HCT116 (cell line): ENCODE measurements around the gene HNRNPUL2. TPM values are rescaled to one million over a fixed set of nuclear protein-coding genes. Genes with fewer than 3 reads are reported as not detected.
A peak's percentile ranks its signal among the peaks of the same experiment; 100 is the strongest.

ENCODE experiments used
- ATAC-seq: fragments of 200-7000 bp; cut with Tn5 transposase; 2 replicates; pipeline ENCODE4 v1.9.1; 2020; ENCODE audit warnings: mild to moderate bottlenecking, moderate library complexity
- BruUV-seq: library from RNA; stranded (reverse); fragments of 400-500 nt; replicated peaks from 2 replicates; lab custom pipeline; 2021; lab: Mats Ljungman, UMichigan
- CTCF ChIA-PET: fragments of 300-600 bp; sonication (Branson Sonifier 250); formaldehyde crosslinking; loops from one replicate; lab custom pipeline; 2021; ENCODE audit warnings: antibody characterized with exemption; lab: Charles Lee
- POLR2A ChIA-PET: fragments of 300-600, 350-600 bp; sonication (Branson Sonifier 250); formaldehyde crosslinking; loops from one replicate; lab custom pipeline; 2021; ENCODE audit warnings: antibody characterized with exemption; lab: Charles Lee
- RAD21 ChIA-PET, 2 experiments: fragments of 300-600 bp; sonication (Branson Sonifier 250); formaldehyde crosslinking; loops; one replicate each; lab custom pipeline; 2023; ENCODE audit warnings: low total read pairs in 2 of 2; ENCODE audit not compliant: uncharacterized antibody in 2 of 2, unreplicated experiment in 2 of 2, low non-redundant PET in 1 of 2; lab: Charles Lee
- DNase-seq: peaks from one replicate; pipeline ENCODE4 v3.0.0-alpha.2; 2010; ENCODE audit warnings: low read depth, low spot score
- H2AFZ ChIP-seq: fragments of 200-600 bp; shearing (Covaris generic), sonication (generic); 2 replicates; pipeline ENCODE4 v1.6.1; 2017; ENCODE audit warnings: low read depth, mixed run types, mixed read lengths, antibody characterized with exemption, low read length; ENCODE audit not compliant: poor library complexity, severe bottlenecking
- H3K27ac ChIP-seq: 2 replicates; pipeline ENCODE4 v1.5.1; 2012; ENCODE audit warnings: low read depth, low read length
- H3K27me3 ChIP-seq: fragments of 200-600 bp; sonication (generic); 2 replicates; pipeline ENCODE4 v1.6.1; 2016; ENCODE audit warnings: mixed run types, low read length, mixed read lengths; ENCODE audit not compliant: insufficient read depth
- H3K36me3 ChIP-seq, 2 experiments: fragments of 200-500 bp in 1 of 2; fragments of 200-600 bp in 1 of 2; sonication (Bioruptor generic) in 1 of 2; sonication (generic) in 1 of 2; 2 replicates each; pipeline versions ENCODE4 v1.5.1 to v1.6.1; 2014 to 2016; ENCODE audit warnings: low read length in 2 of 2, inconsistent platforms in 1 of 2, mixed read lengths in 1 of 2, mixed run types in 1 of 2; ENCODE audit not compliant: insufficient read depth in 2 of 2, control insufficient read depth in 1 of 2
- H3K4me1 ChIP-seq, 2 experiments: fragments of 200-600 bp in 1 of 2; sonication (generic) in 1 of 2; 2 replicates each; pipeline versions ENCODE4 v1.5.1 to v1.6.1; 2012 to 2017; ENCODE audit warnings: low read length in 2 of 2, inconsistent platforms in 1 of 2, mild to moderate bottlenecking in 1 of 2, mixed read lengths in 1 of 2, mixed run types in 1 of 2, moderate library complexity in 1 of 2; ENCODE audit not compliant: insufficient read depth in 2 of 2, control insufficient read depth in 1 of 2
- H3K4me2 ChIP-seq: fragments of 200-600 bp; sonication (generic); 2 replicates; pipeline ENCODE4 v1.6.1; 2017; ENCODE audit warnings: mixed run types, low read length, mixed read lengths
- H3K4me3 ChIP-seq, 2 experiments: fragments of 200-600 bp in 1 of 2; sonication (generic) in 1 of 2; replicated peaks in 1 of 2; 2 replicates each; pipeline ENCODE4 v1.5.1; 2011 to 2016; ENCODE audit warnings: low read length in 2 of 2, control low read depth in 1 of 2, low read depth in 1 of 2, mild to moderate bottlenecking in 1 of 2, mixed read lengths in 1 of 2, mixed run types in 1 of 2
- H3K79me2 ChIP-seq: fragments of 200-600 bp; sonication (generic); 2 replicates; pipeline ENCODE4 v1.6.1; 2017; ENCODE audit warnings: mild to moderate bottlenecking, mixed run types, low read length, moderate library complexity, mixed read lengths; ENCODE audit not compliant: insufficient read depth
- H3K9ac ChIP-seq: fragments of 200-600 bp; sonication (generic); 2 replicates; pipeline ENCODE4 v1.6.1; 2016; ENCODE audit warnings: low read length, mixed read lengths
- H3K9me2 ChIP-seq: fragments of 200-600 bp; sonication (generic), shearing (Covaris generic); 2 replicates; pipeline ENCODE4 v1.6.1; 2017; ENCODE audit warnings: mixed run types, mild to moderate bottlenecking, moderate library complexity; ENCODE audit not compliant: insufficient read depth
- H3K9me3 ChIP-seq, 2 experiments: fragments of 200-500 bp in 1 of 2; fragments of 200-600 bp in 1 of 2; sonication (Bioruptor generic) in 1 of 2; sonication (generic) in 1 of 2; 2 replicates each; pipeline ENCODE4 v1.6.1; 2014 to 2017; ENCODE audit warnings: low read length in 2 of 2, mixed read lengths in 2 of 2, inconsistent platforms in 1 of 2, low read depth in 1 of 2, mild to moderate bottlenecking in 1 of 2, mixed run types in 1 of 2, moderate library complexity in 1 of 2; ENCODE audit not compliant: control insufficient read depth in 1 of 2, insufficient read depth in 1 of 2
- H4K20me1 ChIP-seq: fragments of 200-600 bp; sonication (generic), shearing (Covaris generic); 2 replicates; pipeline ENCODE4 v1.6.1; 2017; ENCODE audit warnings: mixed run types, mild to moderate bottlenecking, moderate library complexity; ENCODE audit not compliant: insufficient read depth
- EZH2 ChIP-seq: fragments of 200-600 bp; sonication (generic); IDR thresholded peaks from 2 replicates; pipeline ENCODE4 v1.6.1; 2017; ENCODE audit warnings: antibody characterized with exemption, mixed run types
- JUND ChIP-seq: IDR thresholded peaks from 2 replicates; pipeline ENCODE4 v1.6.1; 2012
- POLR2AphosphoS5 ChIP-seq: IDR thresholded peaks from 2 replicates; pipeline ENCODE4 v1.6.1; 2011; ENCODE audit warnings: mild to moderate bottlenecking, low read depth, low read length, moderate library complexity
- RAD21 ChIP-seq: IDR thresholded peaks from 2 replicates; pipeline ENCODE4 v1.6.1; 2012; ENCODE audit warnings: low read depth, mild to moderate bottlenecking
- REST ChIP-seq: IDR thresholded peaks from 2 replicates; pipeline ENCODE4 v1.6.1; 2012; ENCODE audit warnings: low read depth
- SP1 ChIP-seq: IDR thresholded peaks from 2 replicates; pipeline ENCODE4 v1.6.1; 2012; ENCODE audit warnings: low read depth
- ZFX ChIP-seq: fragments of 450-650 bp; IDR thresholded peaks from 2 replicates; pipeline ENCODE4 v1.6.1; 2017
- intact Hi-C: fragments of 100-400 bp; cut with micrococcal nuclease; formaldehyde crosslinking; loops from 2 replicates; pipeline ENCODE4 v1.10.0; 2022
- total RNA-seq: library from RNA; stranded (reverse); gene quantifications from one replicate; pipeline ENCODE4 v1.2.1, GENCODE V29; 2021; ENCODE audit not compliant: unreplicated experiment
- TF ChIP-seq, protein P1 (sequence below): IDR thresholded peaks from 2 replicates; pipeline ENCODE4 v1.6.1; 2012

The HNRNPUL2 gene
- total RNA-seq, 1 experiment from 2014 or later, result 45.8 TPM

- peaks cover 16% of the 10 kb centered on the region for H3K79me2 ChIP-seq
- TF ChIP-seq SP1, result no peak
- no peak for TF ChIP-seq REST
- no peak for TF ChIP-seq ZFX
- TF ChIP-seq RAD21, result no peak
- TF ChIP-seq, protein P1, sequence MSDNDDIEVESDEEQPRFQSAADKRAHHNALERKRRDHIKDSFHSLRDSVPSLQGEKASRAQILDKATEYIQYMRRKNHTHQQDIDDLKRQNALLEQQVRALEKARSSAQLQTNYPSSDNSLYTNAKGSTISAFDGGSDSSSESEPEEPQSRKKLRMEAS, result no peak
- no peak for TF ChIP-seq EZH2
- TF ChIP-seq POLR2AphosphoS5, result peak; percentile 41; the same call in 1 of the 2 replicates
- no peak for TF ChIP-seq JUND
- peaks cover 5 to 20% of the 10 kb centered on the region in 2 experiments for H3K4me1 ChIP-seq
- H3K9ac ChIP-seq, result no peak overlapping the region
- no TSS peak for BruUV-seq
- H3K36me3 ChIP-seq, result peaks cover 14 to 37% of the 10 kb centered on the region in 2 experiments
- no peaks in the 10 kb centered on the region for H4K20me1 ChIP-seq
- no peak overlapping the region for H3K4me3 ChIP-seq
- ATAC-seq, result no peak
- intact Hi-C loops, result no loop called here
- no peaks in the 10 kb centered on the region for H3K9me3 ChIP-seq
- ChIA-PET CTCF (no interaction called here), RAD21 (no interaction called here), POLR2A (interaction anchor here (0.9 kb wide), 1 partner anchor 40 kb away, joined by 3 read pairs; no protein-coding TSS in a partner anchor)
- no peak for DNase-seq
- H3K4me2 ChIP-seq, result no peak overlapping the region
- H3K27me3 ChIP-seq, result no peaks in the 10 kb centered on the region
- H3K9me2 ChIP-seq, result no peaks in the 10 kb centered on the region
- H3K27ac ChIP-seq, result no peak overlapping the region
- H2AFZ ChIP-seq, result no peak overlapping the region
Measured at GRCh38 chr11:62708392-62708791, 18.9 kb downstream of the HNRNPUL2 start.
